Measurements from ENCODE around the gene SDC3.

SDC3 gene

GRCh38 chr1:30927448-30927847 lies 18.9 kb upstream of the SDC3 start:
- H3K27me3 ChIP-seq (replicated peaks; ENCODE audit: control insufficient read depth, insufficient read depth, low read length) = no peaks in the 10 kb centered on the region
- H3K36me3 ChIP-seq (ENCODE audit: control insufficient read depth, insufficient read depth, low read length) = peaks cover 1% of the 10 kb centered on the region; the same call in 1 of the 2 replicates
- no peak for TF ChIP-seq CTCF (IDR thresholded peaks at IDR 0.05; ENCODE audit: insufficient read depth, low read length, poor library complexity, severe bottlenecking)

GRCh38 chr1:30923597-30923996 lies 15.0 kb upstream of the SDC3 start:
- no peak for TF ChIP-seq CTCF (IDR thresholded peaks at IDR 0.05; ENCODE audit: insufficient read depth, low read length, poor library complexity, severe bottlenecking)
- H3K36me3 ChIP-seq (ENCODE audit: control insufficient read depth, insufficient read depth, low read length) = no peaks in the 10 kb centered on the region
- H3K27me3 ChIP-seq (replicated peaks; ENCODE audit: control insufficient read depth, insufficient read depth, low read length) = no peaks in the 10 kb centered on the region
- no peak for DNase-seq (ENCODE audit: extremely low read depth, insufficient read length)
- no peak overlapping the region for H3K4me3 ChIP-seq (replicated peaks; ENCODE audit: low read depth, low read length)

More at GRCh38 chr1:30927448-30927847, 18.9 kb upstream of the SDC3 start:
- no peak overlapping the region for H3K4me3 ChIP-seq (replicated peaks; ENCODE audit: low read depth, low read length)
- no peak for DNase-seq (ENCODE audit: extremely low read depth, insufficient read length)

GRCh38 chr1:30920827-30921226 lies 12.3 kb upstream of the SDC3 start:
- no peak for DNase-seq (ENCODE audit: extremely low read depth, insufficient read length)

GRCh38 chr1:30919025-30919881 lies 10.7 kb upstream of the SDC3 start:
- Histone ChIP-seq H3K36me3 (ENCODE audit: control insufficient read depth, insufficient read depth, low read length) (no peaks in the 10 kb centered on the region), H3K27me3 (replicated peaks; ENCODE audit: control insufficient read depth, insufficient read depth, low read length) (no peaks in the 10 kb centered on the region), H3K4me3 (replicated peaks; ENCODE audit: low read depth, low read length) (no peak overlapping the region)
- no peak for DNase-seq (ENCODE audit: extremely low read depth, insufficient read length)
- TF ChIP-seq CTCF (IDR thresholded peaks at IDR 0.05; ENCODE audit: insufficient read depth, low read length, poor library complexity, severe bottlenecking) = no peak

More at GRCh38 chr1:30920827-30921226, 12.3 kb upstream of the SDC3 start:
- H3K36me3 ChIP-seq (ENCODE audit: control insufficient read depth, insufficient read depth, low read length) = no peaks in the 10 kb centered on the region
- H3K27me3 ChIP-seq (replicated peaks; ENCODE audit: control insufficient read depth, insufficient read depth, low read length) = no peaks in the 10 kb centered on the region
- H3K4me3 ChIP-seq (replicated peaks; ENCODE audit: low read depth, low read length) = no peak overlapping the region
- no peak for TF ChIP-seq CTCF (IDR thresholded peaks at IDR 0.05; ENCODE audit: insufficient read depth, low read length, poor library complexity, severe bottlenecking)

- no peak for TF ChIP-seq CTCF (IDR thresholded peaks at IDR 0.05; ENCODE audit: insufficient read depth, low read length, poor library complexity, severe bottlenecking)
- no peak for DNase-seq (ENCODE audit: extremely low read depth, insufficient read length)
- Histone ChIP-seq H3K4me3 (replicated peaks; ENCODE audit: low read depth, low read length) (no peak overlapping the region), H3K36me3 (ENCODE audit: control insufficient read depth, insufficient read depth, low read length) (no peaks in the 10 kb centered on the region), H3K27me3 (replicated peaks; ENCODE audit: control insufficient read depth, insufficient read depth, low read length) (no peaks in the 10 kb centered on the region)
These were observed 7.7 kb upstream of the SDC3 start for GRCh38 chr1:30916296-30916695.
